Adrenal gland (tissue), 5 donors: ENCODE measurements around the gene SPPL2B.

Source experiments
- CTCF ChIP-seq, 6 experiments: fragments of 450-650 bp in 4 of 6; fragments of 200-600 bp in 2 of 6; sonication (generic) in 1 of 6; IDR thresholded peaks; 1 replicate in 5 of 6; 2 replicates in 1 of 6; pipeline versions ENCODE4 v1.5.1 to v1.8.0; 2016 to 2021; ENCODE audit warnings: antibody characterized with exemption in 6 of 6, mild to moderate bottlenecking in 2 of 6, moderate library complexity in 1 of 6
- POLR2A ChIP-seq, 2 donors: fragments of 450-650 bp; IDR thresholded peaks; one replicate each; pipeline ENCODE4 v1.6.1; 2017; ENCODE audit warnings: antibody characterized with exemption in 2 of 2, mild to moderate bottlenecking in 2 of 2, moderate library complexity in 1 of 2
- donor health status: DM: no; HTN: no; CAD: no.

- TF ChIP-seq POLR2A (IDR thresholded peaks at IDR 0.05) (no peak), CTCF (IDR thresholded peaks at IDR 0.05) (no peak)
Measured at GRCh38 chr19:2354670-2355069, 26.2 kb downstream of the SPPL2B start.
